ENCODE measurements around the gene ALAD. TPM values are rescaled to one million over a fixed set of nuclear protein-coding genes. Genes with fewer than 3 reads are reported as not detected.

The ALAD gene
- total and polyA plus RNA-seq, 2 of the 13 experiments (the other 11 are each of a cell fraction or from before 2014, with no cell fraction given): 21.8 to 30.1 TPM

GRCh38 chr9:113376634-113377567 is 24.2 kb downstream of the ALAD start, which contains the start of gene HDHD3 (continued):
- no peak for TF ChIP-seq ATM (IDR thresholded peaks at IDR 0.05; ENCODE audit: borderline replicate concordance)
- TF ChIP-seq SP5 (CRISPR knock-in tag; IDR thresholded peaks at IDR 0.05; ENCODE audit: borderline replicate concordance, low read depth): peak; percentile 76
- TF ChIP-seq FOXK1 (CRISPR knock-in tag; IDR thresholded peaks at IDR 0.05; ENCODE audit: borderline replicate concordance, low read depth): no peak
- no peak for TF ChIP-seq WIZ (CRISPR knock-in tag; IDR thresholded peaks at IDR 0.05)
- no peak for TF ChIP-seq RBAK (CRISPR knock-in tag; IDR thresholded peaks at IDR 0.05)
- TF ChIP-seq ZNF713 (CRISPR knock-in tag; IDR thresholded peaks at IDR 0.05): peak; percentile 95
- TF ChIP-seq THAP8 (CRISPR knock-in tag; IDR thresholded peaks at IDR 0.05; ENCODE audit: borderline replicate concordance): 0 out of 2 replicates have a peak, but pooled peaks have one; percentile 74
- TF ChIP-seq FOXC1 (CRISPR knock-in tag; IDR thresholded peaks at IDR 0.05; ENCODE audit: borderline replicate concordance): no peak
- no peak for TF ChIP-seq EED (CRISPR knock-in tag; IDR thresholded peaks at IDR 0.05)
- peak; percentile 76 for TF ChIP-seq DRAP1 (CRISPR knock-in tag; IDR thresholded peaks at IDR 0.05)
- no peak for TF ChIP-seq NFE2 (CRISPR knock-in tag; IDR thresholded peaks at IDR 0.05)
- TF ChIP-seq EZH2 (conservative IDR thresholded peaks at IDR 0.05; ENCODE audit: low read depth, low read length): no peak
- TF ChIP-seq ZBTB1 (CRISPR knock-in tag; IDR thresholded peaks at IDR 0.05; ENCODE audit: borderline replicate concordance): no peak
- TF ChIP-seq FOXA3 (CRISPR knock-in tag; IDR thresholded peaks at IDR 0.05): 0 out of 2 replicates have a peak, but pooled peaks have one; percentile 6
- no peak for TF ChIP-seq DR1 (CRISPR knock-in tag; IDR thresholded peaks at IDR 0.05)
- TF ChIP-seq ZNF710 (CRISPR knock-in tag; IDR thresholded peaks at IDR 0.05; ENCODE audit: borderline replicate concordance): no peak
- no peak for TF ChIP-seq PLRG1 (conservative IDR thresholded peaks at IDR 0.05)
- no peak for TF ChIP-seq AFF4 (CRISPR knock-in tag; IDR thresholded peaks at IDR 0.05)
- TF ChIP-seq ZNF101 (CRISPR knock-in tag; IDR thresholded peaks at IDR 0.05; ENCODE audit: borderline replicate concordance, low read depth): no peak
- peak; percentile 76; the same call in 1 of the 2 replicates for TF ChIP-seq HOXA9 (CRISPR knock-in tag; IDR thresholded peaks at IDR 0.05; ENCODE audit: borderline replicate concordance)
- no peak for TF ChIP-seq SMYD3 (CRISPR knock-in tag; IDR thresholded peaks at IDR 0.05)
- no peak for TF ChIP-seq CC2D1A (CRISPR knock-in tag; IDR thresholded peaks at IDR 0.05)
- TF ChIP-seq PRMT3 (CRISPR knock-in tag; IDR thresholded peaks at IDR 0.05; ENCODE audit: borderline replicate concordance, low read depth): no peak

Data from HepG2 (cell line).